Measurements from ENCODE around the gene LMNA.
"Not testable (repeated sequence)": the region's sequence is repeated elsewhere in the genome, so short reads cannot be mapped to it uniquely, and the experiment has no call there.

The LMNA gene

DNA sequence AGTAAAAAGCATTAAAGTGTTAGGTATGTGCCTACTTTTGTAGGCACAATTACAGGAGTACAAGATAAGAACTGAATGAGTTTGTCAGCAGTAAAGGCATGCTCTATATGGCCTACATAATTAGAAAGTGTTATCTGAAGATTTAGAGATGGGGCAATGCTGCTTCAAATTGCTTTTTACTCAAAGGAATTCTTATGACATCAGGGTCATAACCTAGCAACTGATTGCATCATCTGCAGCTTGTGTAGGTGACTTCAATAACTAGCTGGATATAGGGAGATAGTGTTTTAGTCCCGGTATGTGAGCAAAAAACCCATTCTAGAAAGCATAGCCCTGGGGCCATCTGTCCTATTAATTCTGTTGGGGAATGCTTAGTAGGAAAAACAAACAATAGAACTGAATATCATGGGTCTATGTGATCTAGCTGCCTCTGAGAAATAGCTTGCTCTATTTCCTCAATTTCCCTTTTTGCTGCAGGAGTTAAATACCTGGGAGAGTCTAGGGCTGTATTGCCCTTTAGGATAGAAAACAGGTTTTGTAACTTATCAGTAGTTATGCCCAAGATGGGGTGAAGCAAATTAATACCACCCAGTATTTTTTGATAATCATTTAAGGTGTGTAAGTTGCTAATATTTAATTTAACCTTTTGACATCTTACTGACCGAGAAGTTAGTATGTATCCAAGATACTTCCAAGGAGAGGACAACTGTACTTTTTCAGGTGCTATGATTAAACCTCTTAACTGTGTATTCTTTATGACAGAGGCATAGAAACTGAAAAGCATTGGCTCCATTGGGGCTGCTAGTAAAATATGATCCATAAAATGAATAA lies 72.1 kb downstream of the LMNA start:
- ATAC-seq (replicated peaks; ENCODE audit: extremely low read depth, poor library complexity, severe bottlenecking); H3K36me3 Mint-ChIP-seq (ENCODE audit: insufficient read depth); H3K4me1 Mint-ChIP-seq; H3K9me3 Mint-ChIP-seq; DNase-seq (ENCODE audit: low spot score in 2 of 2); H3K27me3 Mint-ChIP-seq; H3K4me3 Mint-ChIP-seq; H3K27ac Mint-ChIP-seq (ENCODE audit: low read depth): not testable (repeated sequence)

Data from central memory CD8-positive, alpha-beta T cell (primary cell).